Activated T-cell treated with anti-CD3 and anti-CD28 coated beads, Interleukin-2, amount 50 U/mL, for 72 hours (primary cell): Measurements from ENCODE around the gene KCNIP3. TPM values are rescaled to one million over a fixed set of nuclear protein-coding genes. Genes with fewer than 3 reads are reported as not detected.
"Not testable (repeated sequence)": the region's sequence is repeated elsewhere in the genome, so short reads cannot be mapped to it uniquely, and the experiment has no call there.

Experiments used
- ATAC-seq, 2 donors: fragments of 150-1000 bp; cut with Tn5 transposase; replicated peaks in 1 of 2; 2 replicates each; pipeline ENCODE4 v1.10.0; 2021; ENCODE audit warnings: moderate library complexity in 2 of 2, mild to moderate bottlenecking in 1 of 2
- DNase-seq, 2 donors: peaks; one replicate each; pipeline ENCODE4 v3.0.0; 2021 to 2022; ENCODE audit warnings: mixed read lengths in 1 of 2
- H3K27ac Mint-ChIP-seq: one replicate; pipeline ENCODE4 v1.8.0; 2022; ENCODE audit warnings: mild to moderate bottlenecking, moderate library complexity, mixed read lengths
- H3K27me3 Mint-ChIP-seq: one replicate; pipeline ENCODE4 v1.8.0; 2022; ENCODE audit warnings: low read depth, mixed read lengths
- H3K36me3 Mint-ChIP-seq, 2 donors: one replicate each; pipeline ENCODE4 v1.8.0; 2022; ENCODE audit warnings: mixed read lengths in 2 of 2, mild to moderate bottlenecking in 1 of 2; ENCODE audit not compliant: insufficient read depth in 2 of 2
- H3K4me1 Mint-ChIP-seq: one replicate; pipeline ENCODE4 v1.8.0; 2022; ENCODE audit warnings: low read depth, mixed read lengths
- H3K4me3 Mint-ChIP-seq, 2 donors: one replicate each; pipeline ENCODE4 v1.8.0; 2022; ENCODE audit warnings: mild to moderate bottlenecking in 2 of 2, mixed read lengths in 2 of 2, moderate library complexity in 2 of 2
- H3K9me3 Mint-ChIP-seq, 2 donors: one replicate each; pipeline ENCODE4 v1.8.0; 2022; ENCODE audit warnings: mixed read lengths in 2 of 2
- total RNA-seq, 2 donors: library from RNA; stranded (reverse); gene quantifications; one replicate each; pipeline ENCODE4 v1.2.3, GENCODE V29; 2022

Gene KCNIP3
- total RNA-seq, 2 donors from 2014 or later = not detected

DNA sequence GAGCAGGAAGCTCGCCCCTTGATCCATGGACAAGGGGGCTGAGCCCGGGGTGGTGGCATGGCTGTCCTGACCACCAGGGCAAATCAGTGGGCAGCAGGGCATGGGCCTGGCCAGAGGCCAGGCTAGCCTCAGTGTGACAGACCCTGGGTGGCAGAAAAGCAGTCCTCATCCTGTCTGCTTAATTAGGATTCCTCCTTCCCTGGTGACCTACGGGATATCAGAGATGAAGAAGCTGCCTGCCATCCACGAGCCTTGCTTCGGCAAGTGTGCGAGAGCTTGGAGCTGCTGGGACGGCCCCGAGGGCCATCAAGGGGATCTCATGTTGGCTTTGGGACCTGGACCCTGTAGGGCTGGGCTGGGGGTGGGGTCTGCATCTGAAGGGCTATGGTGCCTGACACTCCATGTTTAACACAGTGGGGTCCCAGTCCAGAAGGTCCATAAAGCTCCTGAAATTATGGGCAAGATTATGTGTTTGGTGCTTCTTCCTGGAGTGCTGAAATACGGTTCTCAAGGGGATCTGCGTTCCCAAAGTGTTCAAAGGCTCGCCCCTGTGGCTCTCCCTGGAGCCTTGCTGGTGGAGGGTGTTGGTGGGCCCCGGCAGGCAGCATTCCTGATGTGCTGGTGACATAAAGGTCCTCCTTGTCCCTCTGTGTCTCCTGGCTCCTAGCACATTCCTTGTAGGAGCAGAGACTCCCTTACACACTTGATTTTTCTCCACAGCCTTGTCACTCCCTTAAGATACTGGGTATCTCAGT is 52.6 kb downstream of the KCNIP3 start:
- Mint-ChIP-seq H3K9me3 (no peaks in the 10 kb centered on the region), H3K27me3 (peaks cover 6% of the 10 kb centered on the region), H3K4me1 (no peaks in the 10 kb centered on the region), H3K27ac (no peak overlapping the region), H3K4me3 (no peak overlapping the region), H3K36me3 (no peaks in the 10 kb centered on the region)
- ATAC-seq (no peak), DNase-seq (no peak)

DNA sequence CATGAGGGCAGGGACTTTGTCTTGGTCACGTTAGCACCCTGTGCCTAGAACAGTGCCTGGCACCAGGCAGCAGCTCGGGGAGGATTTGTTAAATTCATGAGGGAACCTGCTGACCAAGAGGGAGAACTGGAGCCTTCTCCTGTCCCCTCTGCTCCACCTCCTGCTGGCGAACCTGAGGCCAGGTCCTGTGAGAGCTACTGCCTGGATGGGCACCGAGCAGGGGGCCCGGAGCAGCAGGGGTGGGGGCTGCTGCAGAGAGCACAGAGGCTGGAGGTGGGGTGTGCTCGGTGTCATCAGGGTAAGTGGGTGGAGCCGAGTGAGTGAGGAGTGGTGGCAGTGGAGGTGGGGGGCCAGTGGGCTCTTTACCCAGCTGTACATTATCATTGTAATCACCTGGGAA is 53.2 kb downstream of the KCNIP3 start:
- H3K27me3 Mint-ChIP-seq = peaks cover 6% of the 10 kb centered on the region
- no peak overlapping the region for H3K27ac Mint-ChIP-seq
- no peak overlapping the region for H3K4me3 Mint-ChIP-seq
- H3K36me3 Mint-ChIP-seq = no peaks in the 10 kb centered on the region
- H3K4me1 Mint-ChIP-seq = no peaks in the 10 kb centered on the region
- DNase-seq (no peak), ATAC-seq (no peak)
- H3K9me3 Mint-ChIP-seq = no peaks in the 10 kb centered on the region

DNA sequence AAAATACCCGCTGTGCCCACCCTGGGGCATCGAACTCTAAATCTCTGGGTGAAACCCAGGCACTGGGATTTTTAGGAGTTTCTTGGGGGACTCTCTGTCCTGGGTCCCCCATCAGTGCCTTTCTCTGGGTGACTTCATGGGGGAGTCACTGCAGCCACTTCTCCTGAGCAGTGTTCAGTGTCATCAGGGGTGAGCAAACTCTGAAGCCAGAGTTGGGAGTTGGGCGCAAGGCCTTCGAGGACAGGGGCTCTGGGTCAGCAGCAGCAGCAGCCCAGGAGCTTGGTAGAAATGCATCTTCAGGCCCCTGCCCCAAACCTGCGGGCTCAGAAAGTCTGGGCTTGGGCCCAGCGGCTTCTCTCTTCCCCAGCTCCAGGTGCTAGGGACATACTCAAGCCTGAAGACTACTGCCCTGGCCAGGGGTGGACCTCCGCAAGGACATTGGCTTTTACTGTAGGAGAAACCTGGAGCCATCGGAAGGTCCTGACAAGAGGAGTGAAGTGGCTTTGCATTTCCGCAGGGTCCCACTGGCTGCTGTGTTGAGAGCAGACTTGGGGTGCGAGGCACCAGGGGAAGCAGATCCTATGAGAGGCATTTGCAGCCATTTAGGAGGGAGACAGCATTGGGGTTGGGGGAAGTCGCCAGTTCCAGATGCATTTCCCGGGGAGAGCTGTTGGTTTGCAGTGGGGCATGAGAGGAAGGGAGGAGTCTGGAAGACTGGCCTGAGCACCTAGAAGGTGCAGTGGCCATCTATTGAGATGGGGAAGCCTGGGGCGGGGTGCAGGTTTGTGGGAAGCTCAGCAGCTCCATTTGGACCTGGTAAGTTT is 53.8 kb downstream of the KCNIP3 start:
- ATAC-seq (no peak), DNase-seq (no peak)
- H3K36me3 Mint-ChIP-seq = no peaks in the 10 kb centered on the region
- no peak overlapping the region for H3K27ac Mint-ChIP-seq
- H3K9me3 Mint-ChIP-seq = peaks cover 0 to 2% of the 10 kb centered on the region in 2 donors
- H3K4me3 Mint-ChIP-seq = no peak overlapping the region
- H3K27me3 Mint-ChIP-seq = peaks cover 6% of the 10 kb centered on the region
- no peaks in the 10 kb centered on the region for H3K4me1 Mint-ChIP-seq

DNA sequence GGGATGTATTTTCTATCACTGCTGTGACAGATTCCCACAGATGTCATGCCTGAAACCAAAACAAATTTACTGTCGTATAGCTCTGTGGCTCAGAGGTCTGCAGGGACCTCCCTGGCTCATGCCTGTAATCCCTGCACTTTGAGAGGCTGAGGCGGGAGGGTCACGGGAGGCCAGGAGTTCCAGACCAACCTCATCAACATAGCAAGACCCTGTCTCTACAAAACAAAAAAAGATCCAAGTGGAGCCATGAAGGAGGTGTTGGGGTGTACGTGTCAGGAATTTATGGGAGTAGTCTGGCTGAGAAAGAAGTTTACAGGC is 54.4 kb downstream of the KCNIP3 start:
- Mint-ChIP-seq H3K27me3 (peaks cover 6% of the 10 kb centered on the region), H3K4me3 (no peak overlapping the region), H3K27ac (no peak overlapping the region), H3K4me1 (no peaks in the 10 kb centered on the region), H3K9me3 (peaks cover 0 to 2% of the 10 kb centered on the region in 2 donors), H3K36me3 (no peaks in the 10 kb centered on the region)
- DNase-seq (no peak), ATAC-seq (no peak)

DNA sequence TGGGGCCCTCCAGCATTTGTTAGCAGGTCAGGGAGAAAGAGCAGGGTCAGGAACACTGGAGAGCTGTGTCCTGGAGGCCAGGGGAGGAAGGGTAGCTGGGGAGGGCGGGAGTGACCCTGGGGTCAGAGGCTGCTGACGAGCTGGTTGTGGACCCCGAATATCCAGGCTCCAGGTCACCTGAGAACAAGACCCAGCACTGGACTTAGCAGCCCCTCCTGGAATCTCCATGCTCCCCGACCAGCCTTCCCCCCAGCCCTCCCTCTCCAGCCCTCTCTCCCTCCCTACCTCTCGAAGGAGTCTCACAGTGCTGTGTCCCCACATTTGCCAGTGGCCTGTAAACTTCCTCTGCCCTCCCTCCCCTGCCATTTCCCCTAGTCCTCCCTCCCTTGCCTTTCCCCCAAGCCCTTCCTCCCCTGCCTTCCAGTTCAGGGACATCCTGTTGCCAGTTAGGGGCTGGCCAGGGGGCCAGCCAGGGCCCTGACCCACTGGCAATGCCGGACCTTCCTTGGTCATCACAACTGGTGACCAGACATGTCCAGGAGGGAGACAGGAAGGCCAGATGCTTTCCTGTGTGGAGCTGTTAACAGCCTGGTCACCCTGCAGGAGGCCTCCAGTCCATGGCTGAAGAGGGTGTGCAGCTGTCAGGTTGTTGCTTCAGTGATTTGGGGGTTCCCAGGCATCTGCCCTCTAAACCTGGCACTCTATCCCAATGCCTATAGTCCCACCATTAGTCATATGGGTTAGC is 55.3 kb downstream of the KCNIP3 start:
- ATAC-seq = no peak
- Mint-ChIP-seq H3K4me3 (no peak overlapping the region), H3K4me1 (no peaks in the 10 kb centered on the region), H3K36me3 (no peaks in the 10 kb centered on the region), H3K9me3 (peaks cover 0 to 2% of the 10 kb centered on the region in 2 donors), H3K27ac (no peak overlapping the region), H3K27me3 (peaks cover 6% of the 10 kb centered on the region)
- no peak for DNase-seq

DNA sequence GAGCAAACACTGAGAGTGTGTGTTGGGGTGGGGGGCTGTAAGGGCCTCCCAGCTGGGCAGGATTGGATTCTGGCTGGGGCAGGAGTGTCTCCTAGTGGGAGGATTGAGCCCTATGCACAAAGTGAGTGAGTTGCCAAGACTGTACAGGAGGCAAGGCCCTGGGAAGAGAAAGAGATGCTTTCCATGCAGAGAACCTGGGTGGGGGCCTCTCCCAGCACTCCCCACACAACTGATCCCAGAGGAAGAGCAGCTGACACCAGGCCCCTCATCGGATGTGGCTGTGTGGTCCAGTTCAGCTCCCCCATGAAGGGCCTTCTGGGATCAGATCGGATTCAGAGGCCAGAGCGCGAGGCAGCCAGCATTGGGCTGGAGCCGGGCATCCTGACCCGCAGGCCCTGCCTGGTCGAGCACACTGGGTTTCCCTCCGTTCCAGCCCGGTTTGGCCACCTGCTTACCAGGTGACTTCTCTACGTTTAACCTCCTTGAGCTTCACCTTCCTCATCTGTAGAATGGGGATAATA is 56.0 kb downstream of the KCNIP3 start:
- DNase-seq = no peak
- Mint-ChIP-seq H3K4me3 (no peak overlapping the region), H3K9me3 (peaks cover 0 to 2% of the 10 kb centered on the region in 2 donors), H3K4me1 (no peaks in the 10 kb centered on the region), H3K27me3 (peaks cover 6% of the 10 kb centered on the region), H3K36me3 (no peaks in the 10 kb centered on the region), H3K27ac (no peak overlapping the region)
- ATAC-seq = no peak

DNA sequence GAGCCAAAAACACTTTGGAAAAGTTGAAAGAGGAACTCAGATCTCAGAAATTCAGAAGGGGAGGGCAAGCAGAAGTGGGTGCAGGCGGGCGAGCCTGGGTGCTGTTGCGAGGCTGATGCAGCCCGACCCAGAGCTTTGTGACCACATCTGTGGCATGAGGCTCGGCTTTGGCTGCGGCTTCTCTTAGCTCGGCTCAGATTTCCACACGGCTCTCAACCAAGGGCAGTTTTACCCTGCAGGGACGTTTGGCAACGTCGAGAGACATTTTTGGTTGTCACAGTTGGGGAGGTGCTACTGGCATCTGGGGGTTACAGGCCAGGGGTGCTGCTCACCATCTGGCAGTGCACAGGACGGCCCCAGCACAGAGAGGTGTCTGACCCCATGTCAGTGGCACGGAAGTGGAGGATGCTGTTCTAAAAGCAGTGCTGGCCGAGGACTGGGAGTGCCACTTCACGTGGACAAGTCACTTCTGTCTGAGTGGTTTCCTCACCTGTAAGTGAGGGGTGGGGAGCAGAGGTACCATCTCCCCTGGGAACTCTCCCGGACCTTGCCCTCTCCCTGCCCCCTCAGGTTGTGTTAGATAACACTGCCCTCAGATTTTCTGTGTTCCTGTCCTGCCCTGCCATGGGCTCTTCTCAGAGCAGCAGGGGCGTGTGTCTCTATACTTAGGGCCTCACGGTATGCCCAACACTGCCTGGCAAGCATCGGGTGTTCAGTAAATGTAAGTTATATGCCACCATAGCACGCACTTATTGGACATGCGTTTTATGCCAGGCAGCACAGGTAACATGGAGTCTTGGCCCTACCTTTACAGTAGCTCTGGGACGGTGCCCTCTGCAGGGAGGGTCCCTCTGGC is 56.7 kb downstream of the KCNIP3 start:
- Mint-ChIP-seq H3K4me1 (no peaks in the 10 kb centered on the region), H3K27ac (no peak overlapping the region), H3K9me3 (peaks cover 0 to 2% of the 10 kb centered on the region in 2 donors), H3K4me3 (no peak overlapping the region), H3K27me3 (peaks cover 6% of the 10 kb centered on the region), H3K36me3 (no peaks in the 10 kb centered on the region)
- DNase-seq (no peak), ATAC-seq (no peak)

DNA sequence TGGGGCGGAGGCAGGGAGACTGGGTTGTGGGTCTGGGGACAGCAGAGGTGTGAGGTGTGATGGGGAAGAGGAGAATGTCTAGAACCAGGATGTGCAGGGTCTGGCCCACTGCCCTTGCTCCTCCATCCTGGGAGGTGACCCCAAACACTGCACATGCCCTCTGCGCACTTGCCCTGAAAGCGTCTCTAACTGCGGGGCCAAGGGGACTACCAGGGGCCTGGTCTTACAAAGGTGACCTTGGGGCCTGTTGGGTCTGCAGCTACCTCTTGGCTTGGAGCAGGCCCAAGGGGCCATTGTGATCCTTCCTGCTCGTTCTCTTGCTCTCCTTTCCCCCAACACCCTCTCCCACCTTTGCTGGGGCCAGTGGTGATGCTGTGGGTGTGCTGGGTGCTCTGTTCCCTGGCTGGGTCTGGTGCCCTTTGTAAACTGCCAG is 57.3 kb downstream of the KCNIP3 start:
- peaks cover under 1% of the 10 kb centered on the region for H3K27me3 Mint-ChIP-seq
- H3K4me1 Mint-ChIP-seq = no peaks in the 10 kb centered on the region
- H3K36me3 Mint-ChIP-seq = no peaks in the 10 kb centered on the region
- DNase-seq = no peak
- ATAC-seq = no peak
- H3K27ac Mint-ChIP-seq = no peak overlapping the region
- no peak overlapping the region for H3K4me3 Mint-ChIP-seq
- peaks cover 0 to 2% of the 10 kb centered on the region in 2 donors for H3K9me3 Mint-ChIP-seq

DNA sequence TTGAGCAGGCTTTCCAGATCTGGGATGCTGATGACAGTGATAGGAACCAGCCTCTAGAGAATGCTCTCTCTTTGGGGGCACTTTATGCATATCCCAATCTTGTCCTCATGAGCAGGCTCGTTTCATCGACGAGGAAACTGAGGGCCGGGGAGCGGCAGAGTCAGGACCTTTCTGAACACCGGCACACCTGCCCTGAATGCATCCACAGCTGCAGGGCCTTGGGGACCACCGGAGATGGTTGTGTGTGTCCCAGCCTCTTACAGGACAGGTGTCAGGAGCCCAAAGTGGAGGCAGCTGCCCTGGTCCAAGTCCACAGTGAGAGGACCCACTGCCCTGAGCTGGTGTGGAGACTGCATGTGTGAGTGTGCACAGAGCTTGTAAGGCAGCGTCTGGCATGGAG is 57.8 kb downstream of the KCNIP3 start:
- Mint-ChIP-seq H3K27ac (no peak overlapping the region), H3K27me3 (peaks cover under 1% of the 10 kb centered on the region), H3K9me3 (peaks cover 0 to 2% of the 10 kb centered on the region in 2 donors), H3K4me3 (no peak overlapping the region), H3K36me3 (no peaks in the 10 kb centered on the region), H3K4me1 (no peaks in the 10 kb centered on the region)
- ATAC-seq (no peak), DNase-seq (no peak)

DNA sequence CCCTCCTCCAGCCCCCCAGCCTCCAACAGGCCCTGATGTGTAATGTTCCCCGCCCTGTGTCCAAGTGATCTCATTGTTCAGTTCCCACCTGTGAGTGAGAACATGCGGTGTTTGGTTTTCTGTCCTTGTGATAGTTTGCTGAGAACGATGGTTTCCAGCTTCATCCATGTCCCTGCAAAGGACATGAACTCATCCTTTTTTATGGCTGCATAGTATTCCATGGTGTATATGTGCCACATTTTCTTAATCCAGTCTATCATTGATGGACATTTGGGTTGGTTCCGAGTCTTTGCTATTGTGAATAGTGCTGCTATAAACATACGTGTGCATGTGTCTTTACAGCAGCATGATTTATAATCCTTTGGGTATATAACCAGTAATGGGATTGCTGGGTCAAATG is 58.3 kb downstream of the KCNIP3 start:
- not testable (repeated sequence) for H3K36me3 Mint-ChIP-seq

DNA sequence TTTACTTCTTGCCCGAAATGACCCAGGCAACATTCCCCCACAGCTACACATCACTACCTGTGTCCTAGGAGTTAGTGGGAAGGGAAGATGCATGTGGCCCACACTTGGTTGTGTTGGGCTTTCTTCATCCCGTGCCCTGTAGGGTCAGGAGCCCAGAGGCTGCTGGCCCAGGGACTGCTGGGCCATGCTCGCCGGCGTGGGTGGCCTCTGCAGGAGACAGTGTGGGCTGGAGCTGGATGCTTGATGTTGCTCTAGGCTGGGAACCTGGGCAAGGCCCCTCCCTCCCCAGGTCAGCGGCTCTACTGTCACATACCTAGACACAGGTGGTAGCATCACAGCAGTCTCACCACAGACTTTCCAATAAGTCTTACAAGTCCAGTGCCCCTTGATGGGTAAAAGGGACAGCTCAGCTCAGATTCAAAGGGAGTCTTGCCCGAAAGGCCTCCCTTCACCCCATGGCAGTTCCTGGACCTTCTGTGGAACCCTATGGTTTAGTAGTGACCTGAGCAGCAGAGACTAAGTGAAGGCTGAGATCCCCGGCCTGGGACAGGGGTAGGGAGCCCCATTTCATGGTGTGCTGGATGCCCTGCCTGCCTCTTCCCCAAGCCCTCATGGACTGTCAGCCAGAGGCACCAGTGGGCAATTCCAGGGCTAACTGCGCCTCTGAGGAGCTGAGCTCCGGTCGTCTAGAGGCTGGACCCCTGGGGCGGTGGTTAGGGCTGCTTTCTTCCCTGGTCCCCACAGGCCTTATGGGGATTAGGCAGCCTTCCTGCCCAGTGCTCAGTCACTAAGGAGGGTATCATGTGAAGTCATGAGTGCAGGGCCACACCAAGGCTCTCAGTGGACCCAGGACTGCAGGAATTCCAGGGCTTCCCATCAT is 59.9 kb downstream of the KCNIP3 start:
- no peaks in the 10 kb centered on the region for H3K36me3 Mint-ChIP-seq
- H3K9me3 Mint-ChIP-seq = peaks cover 0 to 2% of the 10 kb centered on the region in 2 donors

More for the DNA sequence above, 58.3 kb downstream of the KCNIP3 start:
- H3K4me1 Mint-ChIP-seq, H3K9me3 Mint-ChIP-seq, DNase-seq, H3K27me3 Mint-ChIP-seq, H3K4me3 Mint-ChIP-seq, ATAC-seq, H3K27ac Mint-ChIP-seq: not testable (repeated sequence)

More for the DNA sequence above, 59.9 kb downstream of the KCNIP3 start:
- ATAC-seq (no peak), DNase-seq (no peak)
- no peak overlapping the region for H3K4me3 Mint-ChIP-seq
- peaks cover 7% of the 10 kb centered on the region for H3K27me3 Mint-ChIP-seq
- H3K27ac Mint-ChIP-seq = no peak overlapping the region
- no peaks in the 10 kb centered on the region for H3K4me1 Mint-ChIP-seq
